ENCODE measurements around the gene FLNC. TPM values are rescaled to one million over a fixed set of nuclear protein-coding genes. Genes with fewer than 3 reads are reported as not detected.

The FLNC gene
- total RNA-seq, 1 donor from 2014 or later, result 236 TPM

DNA sequence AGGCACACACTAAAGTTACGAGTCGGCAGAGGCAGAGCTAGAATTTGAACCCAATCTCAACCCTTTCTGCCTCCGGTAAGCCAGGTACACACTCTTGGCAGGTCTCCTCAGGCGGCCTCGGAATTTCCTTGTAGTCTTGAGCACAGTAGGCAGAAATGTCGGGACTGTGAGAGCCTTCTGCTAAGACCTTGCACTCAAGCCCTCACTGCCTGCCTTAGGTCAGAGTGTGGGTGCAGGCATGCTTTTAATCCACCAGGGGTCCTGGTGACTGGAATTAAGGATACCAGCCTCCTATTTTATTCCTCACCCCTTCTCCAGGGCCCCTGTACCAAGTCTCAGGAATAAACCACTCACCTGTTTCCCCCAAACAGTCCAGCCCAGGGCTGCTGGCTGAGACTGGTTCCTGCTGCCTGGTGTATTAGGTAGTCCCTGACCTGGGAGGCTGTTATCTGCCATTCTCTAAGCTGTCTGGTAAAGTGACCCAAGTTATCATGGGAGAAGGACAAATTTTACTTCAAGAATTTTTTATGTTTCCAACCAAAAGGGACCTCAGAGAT is 33.3 kb downstream of the FLNC start:
- DNase-seq (ENCODE audit: low spot score), result no peak

DNA sequence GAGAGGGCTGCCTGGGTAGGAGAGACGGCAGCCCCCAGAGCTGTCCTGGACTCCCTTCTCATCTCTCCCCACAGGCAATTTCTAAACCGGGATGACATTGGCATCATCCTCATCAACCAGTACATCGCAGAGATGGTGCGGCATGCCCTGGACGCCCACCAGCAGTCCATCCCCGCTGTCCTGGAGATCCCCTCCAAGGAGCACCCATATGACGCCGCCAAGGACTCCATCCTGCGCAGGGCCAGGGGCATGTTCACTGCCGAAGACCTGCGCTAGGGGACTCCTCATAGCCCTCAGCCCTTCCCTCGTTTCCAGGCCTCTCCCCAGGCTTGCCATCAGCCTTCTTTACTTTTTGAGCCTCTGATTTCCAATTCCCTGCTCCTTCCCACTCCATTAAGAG is 35.1 kb downstream of the FLNC start:
- DNase-seq (ENCODE audit: low spot score), result no peak

DNA sequence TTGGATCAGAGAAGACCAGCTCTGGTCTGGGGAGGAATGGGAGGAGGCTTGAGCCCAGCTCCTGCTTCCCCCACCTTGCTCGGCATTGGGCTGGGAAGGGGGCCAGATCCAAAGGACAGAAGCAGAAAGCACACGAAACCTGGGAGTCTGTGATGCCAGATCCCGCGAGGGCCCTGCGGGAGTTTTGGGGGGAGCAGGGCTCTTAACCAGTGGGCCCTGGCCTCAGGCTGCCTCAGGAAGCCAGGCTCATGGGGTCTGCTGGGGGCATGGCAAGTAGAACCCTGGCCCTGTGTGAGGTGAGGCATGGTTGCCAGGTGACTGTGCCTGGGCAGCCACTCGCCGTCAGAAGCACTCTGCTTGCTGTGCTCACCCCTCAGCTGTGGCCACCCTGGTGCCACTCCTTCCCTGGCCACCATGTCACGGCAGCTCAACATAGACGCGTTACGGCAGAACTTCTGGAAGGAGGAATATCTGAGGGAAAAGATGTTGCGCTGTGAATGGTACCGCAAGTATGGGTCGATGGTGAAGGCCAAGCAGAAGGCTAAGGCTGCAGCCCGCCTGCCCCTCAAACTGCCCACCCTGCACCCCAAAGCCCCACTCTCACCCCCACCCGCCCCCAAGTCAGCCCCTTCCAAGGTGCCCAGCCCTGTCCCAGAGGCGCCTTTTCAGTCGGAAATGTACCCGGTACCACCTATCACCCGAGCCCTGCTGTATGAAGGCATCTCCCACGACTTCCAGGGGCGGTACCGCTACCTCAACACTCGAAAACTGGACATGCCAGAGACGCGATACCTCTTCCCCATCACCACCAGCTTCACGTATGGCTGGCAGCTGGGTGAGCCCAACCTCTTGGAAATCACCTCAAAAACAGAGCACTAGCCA is 36.0 kb downstream of the FLNC start:
- DNase-seq (ENCODE audit: low spot score), result no peak

DNA sequence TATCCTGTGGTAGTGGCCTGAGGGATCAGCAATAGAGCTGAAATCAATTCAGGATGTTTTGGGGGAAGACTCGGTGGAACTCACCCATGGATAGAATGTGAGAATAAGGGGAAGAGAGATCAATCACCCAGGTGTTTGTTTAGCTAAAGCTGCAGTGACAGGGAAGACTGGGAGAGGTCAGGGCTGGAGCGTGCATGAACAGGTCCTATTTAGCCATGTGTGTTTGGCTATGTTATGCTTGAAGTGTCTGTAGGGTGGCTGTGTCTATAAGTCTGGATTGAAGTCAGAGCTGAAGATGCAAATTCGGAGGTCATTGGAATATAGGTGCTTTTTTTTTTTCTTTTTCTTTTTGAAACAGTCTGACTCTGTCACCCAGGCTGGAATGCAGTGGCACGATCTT is 37.0 kb downstream of the FLNC start:
- DNase-seq (ENCODE audit: low spot score), result no peak

DNA sequence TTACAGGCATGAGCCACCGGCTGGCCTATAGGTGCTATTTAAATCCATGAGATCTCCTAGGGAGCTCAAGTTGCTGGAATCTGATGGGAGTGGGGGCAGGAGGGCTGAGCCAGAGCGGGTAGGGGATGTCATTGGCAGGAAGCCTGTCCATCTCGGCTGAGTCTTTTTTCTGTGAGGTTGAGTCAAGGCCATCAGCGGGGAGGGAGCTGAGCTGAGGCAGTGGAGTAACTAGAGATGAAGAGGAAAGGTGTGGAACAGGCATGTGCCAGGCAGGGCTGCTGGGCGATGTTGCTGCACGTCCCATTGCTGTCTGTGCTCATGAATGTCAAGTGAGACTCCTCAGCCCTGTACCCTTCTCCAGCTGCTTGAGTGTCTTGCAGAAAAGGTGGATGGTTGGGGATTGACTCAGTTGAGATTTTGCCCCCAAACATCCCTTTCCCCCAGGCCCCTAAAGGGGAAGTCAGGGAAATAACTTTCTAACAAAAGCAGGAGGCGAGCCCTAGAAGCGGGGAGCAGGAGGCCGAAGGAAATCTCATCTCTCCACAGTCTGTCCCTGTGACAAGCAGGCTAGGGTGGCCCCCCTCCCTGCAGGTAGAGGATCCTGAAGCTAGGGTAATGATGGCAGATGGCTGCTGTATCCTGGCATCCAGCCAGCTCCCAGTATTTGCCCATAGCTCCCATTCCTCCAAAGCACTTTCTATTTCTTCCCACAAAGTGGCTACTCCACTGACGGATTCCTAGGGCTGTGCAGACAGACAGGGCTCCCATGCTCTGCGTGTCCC is 37.8 kb downstream of the FLNC start:
- no peak for DNase-seq (ENCODE audit: low spot score)

DNA sequence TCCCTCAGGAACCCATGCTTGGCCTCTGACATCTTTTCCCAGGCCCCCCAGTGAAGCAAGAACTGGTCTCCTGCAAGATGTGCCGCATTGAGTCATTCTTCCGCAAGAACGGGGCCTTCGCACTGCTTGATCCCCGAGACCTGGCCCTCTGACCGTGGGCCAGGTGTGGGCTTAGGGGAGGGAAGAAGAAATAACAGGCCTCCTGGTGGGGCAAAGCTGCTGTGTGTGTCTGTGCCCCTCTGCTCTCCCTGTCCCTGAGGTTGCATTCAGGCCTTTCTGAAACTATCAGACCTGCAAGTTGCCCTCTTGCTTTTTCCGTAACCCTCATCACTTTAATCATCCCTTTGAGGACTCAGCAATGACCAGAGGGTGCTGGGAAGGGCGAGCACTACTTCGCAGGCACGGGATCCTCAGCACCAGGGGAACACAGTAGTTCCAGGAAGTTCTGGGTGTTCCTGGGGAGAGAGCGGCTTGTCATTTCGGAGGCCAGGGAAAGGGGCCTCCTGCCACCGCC is 38.5 kb downstream of the FLNC start:
- no peak for DNase-seq (ENCODE audit: low spot score)

DNA sequence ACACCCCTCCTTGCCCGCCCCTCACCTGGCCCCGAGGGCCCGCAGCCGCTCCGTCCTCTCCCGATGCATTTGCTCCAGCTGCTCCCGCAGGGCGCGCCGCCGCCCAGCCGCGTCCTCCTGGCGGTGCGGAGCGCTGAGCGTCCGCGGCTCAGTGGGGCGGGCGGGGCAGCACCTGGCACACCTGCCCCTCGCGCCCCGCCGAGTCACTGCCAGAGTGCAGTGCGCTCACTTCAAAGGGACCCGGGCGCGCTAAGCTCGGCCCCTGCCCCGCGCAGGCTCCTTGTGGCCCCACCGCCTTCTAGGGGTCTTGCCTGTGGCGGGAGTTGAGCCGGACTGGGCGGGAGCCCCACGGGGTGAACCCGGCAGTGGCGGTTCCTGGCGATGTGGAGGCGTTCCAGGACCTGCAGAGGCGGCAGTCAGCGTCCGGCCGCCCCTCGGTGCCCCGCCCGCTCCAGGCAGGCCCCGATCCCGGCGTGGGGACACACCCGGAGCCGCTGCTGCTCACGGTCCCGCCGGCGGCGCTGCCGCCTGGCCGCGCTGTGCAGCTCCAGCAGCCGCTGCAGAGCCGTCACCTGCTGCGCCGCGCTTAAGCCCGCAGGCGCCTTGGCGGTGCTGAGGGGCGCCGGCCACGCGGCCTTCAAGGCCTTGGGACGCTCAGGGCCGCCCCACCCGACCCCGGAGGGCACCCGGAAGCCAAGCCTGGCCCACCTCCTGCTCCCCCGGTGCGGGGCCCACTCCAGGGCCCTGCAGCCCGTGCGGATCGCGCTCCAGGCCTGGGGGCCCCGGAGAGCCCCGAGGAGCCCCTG is 39.1 kb downstream of the FLNC start:
- no peak for DNase-seq (ENCODE audit: low spot score)

DNA sequence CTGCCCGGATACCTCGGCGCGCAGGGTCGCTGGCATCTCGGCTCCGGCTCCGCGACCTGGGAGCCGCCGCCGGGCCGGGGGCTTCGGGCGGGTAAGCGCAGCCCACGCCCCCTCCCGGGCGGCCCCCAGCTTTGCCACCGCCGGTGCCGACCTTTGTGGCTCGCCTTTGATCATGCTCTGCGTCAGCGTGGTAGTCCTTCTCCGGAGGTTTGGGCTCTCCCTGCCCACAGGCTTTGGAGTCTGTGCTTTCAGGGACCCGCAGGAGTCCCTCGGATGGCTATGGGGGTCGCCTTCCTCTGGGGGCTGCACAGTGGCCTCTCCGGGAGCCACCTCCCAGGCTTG is 39.7 kb downstream of the FLNC start:
- no peak for DNase-seq (ENCODE audit: low spot score)

DNA sequence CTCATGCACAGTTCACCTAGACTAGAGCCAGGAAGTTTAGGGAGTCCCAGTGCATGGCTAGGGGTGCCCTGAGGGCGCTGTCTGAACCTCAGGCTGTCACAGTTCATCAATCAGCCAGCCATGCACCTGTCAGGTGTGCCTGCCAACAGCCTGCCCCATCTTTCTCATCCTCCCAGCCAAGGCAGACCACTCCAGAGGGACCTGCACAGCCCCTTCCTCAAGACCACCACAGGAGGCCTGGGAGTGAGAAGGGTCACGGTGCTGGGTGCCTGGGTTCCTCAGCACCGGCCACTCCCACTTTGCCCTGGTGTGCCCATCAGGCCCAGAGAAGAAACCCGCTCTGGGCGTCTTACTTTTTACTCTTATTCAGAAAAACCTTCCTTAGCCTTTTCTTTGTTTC is 40.8 kb downstream of the FLNC start:
- DNase-seq (ENCODE audit: low spot score), result no peak

DNA sequence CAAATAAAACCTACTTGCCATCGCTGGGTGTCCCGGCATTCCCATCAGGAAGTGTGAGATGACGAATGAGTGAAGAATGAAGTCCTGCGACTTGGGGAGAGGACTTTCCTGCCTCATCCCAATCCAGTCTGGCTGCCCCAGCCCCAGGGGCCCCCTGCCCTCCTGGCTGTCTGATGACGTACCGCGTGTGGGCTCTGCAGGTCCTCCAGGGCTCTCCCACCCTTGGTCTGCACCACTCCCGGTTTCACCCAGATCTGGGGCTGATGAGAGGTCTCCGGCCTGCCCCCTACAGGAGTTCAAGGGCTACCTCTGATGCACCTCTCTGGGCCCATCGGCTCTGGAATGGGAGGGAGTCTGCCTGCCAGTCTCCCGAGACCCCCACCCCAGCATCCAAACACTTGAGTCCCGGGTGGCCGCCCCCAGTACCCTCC is 42.2 kb downstream of the FLNC start:
- no peak for DNase-seq (ENCODE audit: low spot score)

DNA sequence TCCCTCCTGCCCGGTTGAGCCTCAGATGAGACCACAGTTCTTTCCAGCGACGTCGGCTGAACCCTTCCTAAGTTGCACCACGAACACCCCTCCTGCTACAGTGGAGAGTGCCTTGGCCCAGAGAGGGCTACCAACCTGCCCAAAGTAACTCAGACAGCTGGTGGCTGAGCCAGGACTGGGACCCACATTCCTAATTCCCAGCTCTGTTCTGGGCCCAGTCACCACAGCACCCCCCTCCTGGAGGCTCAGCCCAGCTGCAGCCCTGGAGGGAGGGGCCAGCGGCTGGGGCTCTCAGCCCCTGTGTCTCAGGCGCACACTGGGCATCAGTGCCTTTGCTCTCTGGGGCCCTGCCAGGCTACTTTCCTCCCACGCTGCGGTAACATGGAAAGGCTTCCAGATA is 43.0 kb downstream of the FLNC start:
- no peak for DNase-seq (ENCODE audit: low spot score)

DNA sequence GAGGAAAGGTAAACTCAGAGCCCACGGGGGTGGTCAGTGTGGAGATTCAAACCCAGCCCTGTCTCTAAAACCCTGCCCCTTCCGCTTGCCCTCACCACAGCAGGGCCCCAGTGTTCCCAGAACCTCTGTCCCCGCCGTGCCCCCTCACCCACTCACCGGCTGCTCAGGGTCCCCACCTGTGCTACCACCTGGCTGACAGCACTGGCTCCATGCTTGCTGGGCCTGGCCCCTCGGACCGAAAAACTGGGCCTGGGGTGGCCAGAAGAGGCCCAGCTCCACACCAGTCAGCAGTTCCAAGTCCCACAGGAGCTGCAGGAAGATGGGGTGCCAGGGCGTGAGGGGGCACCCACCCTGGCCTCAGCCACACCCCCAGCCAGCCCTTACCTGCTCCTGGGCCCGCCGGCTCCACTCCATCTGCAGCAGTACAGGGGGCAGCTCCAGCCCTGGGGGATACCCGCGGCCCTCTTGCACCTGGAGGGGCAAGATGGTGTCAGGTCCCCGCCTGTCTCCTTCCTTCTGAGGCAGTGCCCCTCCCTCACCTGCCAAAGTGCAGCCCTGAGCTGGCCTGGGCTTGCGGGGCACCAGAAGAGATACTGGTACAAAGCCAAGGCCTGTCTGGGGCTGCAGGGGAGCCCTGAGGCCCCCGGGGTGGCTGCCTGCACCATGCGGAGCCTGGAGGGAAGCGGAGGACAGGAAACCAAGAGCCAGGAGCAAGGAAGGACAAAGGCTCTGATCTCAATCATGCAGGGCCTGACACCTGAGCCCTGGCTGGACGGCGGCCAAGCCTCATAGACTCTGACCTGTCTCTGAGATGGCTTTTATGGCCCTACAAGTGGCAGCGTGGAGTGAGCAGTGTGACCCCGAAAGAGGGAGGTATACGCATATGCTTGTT is 44.2 kb downstream of the FLNC start:
- no peak for DNase-seq (ENCODE audit: low spot score)

DNA sequence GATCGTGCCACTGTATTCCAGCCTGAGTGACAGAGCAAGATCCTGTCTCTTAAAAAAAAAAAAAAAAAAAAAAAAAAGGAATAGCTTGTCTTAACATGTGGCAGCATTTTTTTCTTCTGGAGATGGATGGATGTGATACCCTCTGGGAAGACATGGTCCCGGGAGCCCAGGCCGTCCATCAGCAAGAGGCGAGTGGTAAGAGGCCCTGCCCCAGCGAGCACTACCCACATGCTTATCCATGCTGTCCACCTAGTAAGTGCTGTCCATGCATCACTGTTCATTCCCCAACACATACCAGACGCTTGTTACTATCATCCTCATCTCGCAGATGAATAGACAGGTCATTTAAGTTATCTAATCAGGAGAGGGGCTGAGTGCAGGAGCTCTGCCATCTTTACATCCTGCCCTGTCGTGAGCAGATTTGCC is 45.3 kb downstream of the FLNC start:
- DNase-seq (ENCODE audit: low spot score), result no peak

DNA sequence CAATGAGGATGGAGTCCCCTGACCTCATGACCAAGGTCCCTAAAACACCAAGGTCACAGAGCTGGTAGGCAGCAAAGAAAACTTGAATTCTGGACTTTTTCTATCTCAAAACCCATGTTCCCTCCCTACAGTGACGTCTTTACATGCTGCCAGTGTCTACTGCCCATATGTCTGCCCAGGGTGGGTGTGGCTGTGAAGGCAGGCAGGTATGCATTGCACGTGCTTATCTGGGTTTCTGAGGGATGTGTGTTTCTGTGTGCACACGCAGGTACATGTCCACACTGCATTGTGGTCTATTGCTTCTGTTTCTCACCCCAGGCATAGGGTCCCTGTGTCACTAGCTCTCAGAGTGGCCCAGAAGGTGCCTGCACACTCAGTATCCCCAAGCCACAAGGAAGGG is 45.9 kb downstream of the FLNC start:
- DNase-seq (ENCODE audit: low spot score), result no peak

DNA sequence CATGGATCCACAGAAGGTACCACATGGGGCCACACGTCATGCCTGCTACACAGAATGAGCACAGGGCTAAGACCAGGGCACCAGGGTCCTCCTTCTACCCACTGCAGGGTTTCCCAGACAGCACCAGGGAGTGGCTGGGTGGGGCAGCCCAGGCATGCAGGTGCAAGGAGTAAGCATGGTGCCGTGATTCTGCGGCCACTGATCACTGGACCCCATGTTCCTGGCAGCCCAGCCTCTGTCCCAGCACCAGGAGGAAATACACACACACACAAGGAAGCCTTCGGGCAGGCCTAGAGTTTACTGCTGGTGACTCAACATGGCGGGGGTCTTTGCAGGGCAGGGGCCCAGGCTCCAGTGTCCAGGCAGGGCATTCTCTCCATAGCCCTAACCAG is 46.4 kb downstream of the FLNC start:
- no peak for DNase-seq (ENCODE audit: low spot score)

DNA sequence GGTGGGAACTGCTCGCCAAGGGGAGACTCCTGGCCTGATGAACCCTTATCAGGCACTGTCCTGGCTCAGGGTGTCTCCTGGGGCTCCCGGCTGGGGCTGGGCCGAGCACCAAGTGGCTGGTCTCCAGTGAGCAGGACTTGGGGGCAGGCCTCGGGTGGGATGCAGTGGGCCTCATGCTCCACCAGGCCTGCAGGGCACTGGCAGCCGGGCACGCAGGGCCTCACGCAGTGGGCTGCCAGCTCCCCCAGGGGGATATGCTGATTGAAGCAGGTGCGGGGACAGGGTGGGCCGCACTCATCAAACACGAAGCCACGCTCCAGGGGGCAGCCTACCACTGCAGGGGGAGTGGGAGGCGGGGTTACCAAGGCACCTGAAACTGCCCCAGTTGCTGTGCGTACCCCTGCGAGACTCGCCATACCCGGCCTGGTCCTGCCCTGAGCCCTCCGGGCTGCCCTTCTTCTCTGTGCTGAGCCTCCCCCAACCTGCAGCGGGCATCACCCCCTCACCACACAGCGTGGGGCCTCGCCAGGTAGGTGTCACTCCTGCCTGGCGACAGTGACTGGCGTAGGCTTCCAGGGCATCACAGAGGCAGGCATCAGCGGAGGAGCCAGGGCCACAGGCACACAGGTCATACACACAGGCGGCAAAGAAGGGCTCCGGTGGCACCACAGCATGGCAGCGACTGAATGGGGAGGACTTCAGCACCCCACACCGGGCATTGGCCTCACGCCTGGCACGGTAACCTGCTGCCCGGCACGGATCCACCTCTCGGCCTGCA is 47.0 kb downstream of the FLNC start:
- DNase-seq (ENCODE audit: low spot score), result no peak

DNA sequence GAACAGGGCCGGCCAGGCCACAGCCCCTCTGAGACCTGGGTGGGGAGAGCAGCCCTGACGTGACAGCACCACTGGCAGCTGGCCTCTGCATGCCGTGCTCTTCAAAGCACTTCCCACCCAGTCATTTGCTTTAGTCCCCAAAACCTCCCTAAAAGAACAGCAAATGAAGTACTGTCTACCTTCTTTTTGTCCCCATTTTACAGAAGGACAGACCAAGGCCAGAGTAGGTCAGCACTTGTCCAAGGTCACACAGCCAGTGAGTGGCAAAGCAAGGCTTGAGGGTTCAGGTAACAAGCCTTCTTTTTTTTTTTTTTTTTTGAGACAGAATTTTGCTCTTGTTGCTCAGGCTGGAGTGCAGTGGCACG is 47.5 kb downstream of the FLNC start:
- DNase-seq (ENCODE audit: low spot score), result no peak

DNA sequence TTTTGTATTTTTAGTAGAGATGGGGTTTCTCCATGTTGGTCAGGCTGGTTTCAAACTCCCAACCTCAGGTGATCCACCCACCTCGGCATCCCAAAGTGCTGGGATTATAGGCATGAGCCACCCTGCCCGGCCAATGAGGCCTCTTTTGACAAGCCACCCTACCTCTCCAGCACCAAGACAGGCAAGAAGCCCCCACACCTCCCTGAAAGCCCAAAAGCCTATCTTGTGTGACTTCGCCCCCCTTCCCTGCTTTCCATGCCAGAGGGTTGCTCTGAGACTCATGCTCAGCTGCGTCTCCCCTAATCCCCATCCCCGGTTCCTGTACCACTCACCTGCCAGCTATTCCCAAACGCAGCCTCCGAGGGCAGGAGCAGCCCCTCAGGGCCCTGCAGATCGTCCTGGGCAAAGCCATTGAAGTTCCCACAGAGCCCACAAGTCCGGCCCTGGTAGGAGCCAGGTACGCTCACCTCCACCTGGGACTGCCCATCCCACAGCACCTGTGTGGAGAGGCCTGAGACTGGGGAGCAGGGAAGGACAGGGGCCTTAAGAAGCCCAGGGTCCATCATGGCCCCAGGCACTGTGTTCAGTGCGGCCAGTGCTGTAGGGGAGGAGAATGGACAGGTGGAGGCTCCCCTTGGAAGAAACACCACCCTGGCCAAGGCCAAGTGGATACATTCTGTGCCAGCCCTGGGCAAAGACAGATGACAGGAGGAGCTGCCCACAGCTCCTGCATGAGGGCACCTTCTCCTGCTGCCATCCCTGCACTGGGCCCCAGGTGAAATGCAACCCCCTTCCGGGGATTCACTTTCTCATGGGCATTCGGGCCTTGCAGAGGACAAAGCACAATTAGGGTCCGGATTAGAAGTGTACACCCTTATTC is 48.3 kb downstream of the FLNC start:
- DNase-seq (ENCODE audit: low spot score), result no peak

DNA sequence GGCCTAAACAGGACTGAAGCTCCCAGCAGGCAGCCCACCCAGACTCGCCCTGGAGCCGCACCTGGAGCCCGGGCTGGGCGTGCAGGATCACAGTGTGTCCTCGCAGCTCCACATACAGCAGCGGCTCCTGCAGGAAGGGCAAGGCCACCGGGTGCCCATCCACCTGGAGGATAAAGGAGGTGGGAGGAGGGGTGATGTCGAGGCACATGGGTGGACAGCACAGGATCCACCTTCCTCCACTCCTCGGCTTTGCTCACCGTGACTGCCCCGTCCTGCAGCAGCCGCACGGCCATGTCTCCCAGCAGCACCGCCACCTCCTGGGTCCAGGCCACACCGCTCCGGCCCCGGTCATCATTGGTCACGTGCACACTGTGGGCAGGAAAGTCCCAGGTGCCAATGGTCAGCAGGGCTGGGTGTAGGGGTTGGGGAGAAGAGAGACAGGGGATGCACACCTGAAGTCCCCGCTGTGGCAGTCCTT is 49.3 kb downstream of the FLNC start:
- DNase-seq (ENCODE audit: low spot score), result no peak
